Calu3 (cell line): ENCODE data around the gene PARN. TPM values are rescaled to one million over a fixed set of nuclear protein-coding genes. Genes with fewer than 3 reads are reported as not detected.

ENCODE experiments used
- BruUV-seq: library from RNA; stranded (reverse); fragments of 400-500 nt; replicated peaks from 2 replicates; lab custom pipeline; 2021; lab: Mats Ljungman, UMichigan
- CTCF ChIA-PET: fragments of 300-600 bp; sonication (Branson Sonifier 250); formaldehyde crosslinking; loops from one replicate; lab custom pipeline; 2022; ENCODE audit warnings: antibody characterized with exemption; lab: Charles Lee
- DNase-seq: peaks from one replicate; pipeline ENCODE4 v3.0.0; 2022
- H3K27ac Mint-ChIP-seq: one replicate; pipeline ENCODE4 v1.8.0; 2022; ENCODE audit warnings: mixed read lengths; ENCODE audit not compliant: unreplicated experiment
- H3K27me3 Mint-ChIP-seq: one replicate; pipeline ENCODE4 v1.8.0; 2022; ENCODE audit warnings: mixed read lengths; ENCODE audit not compliant: unreplicated experiment
- H3K36me3 Mint-ChIP-seq: one replicate; pipeline ENCODE4 v1.8.0; 2022; ENCODE audit warnings: mild to moderate bottlenecking, moderate library complexity, mixed read lengths; ENCODE audit not compliant: insufficient read depth, unreplicated experiment
- H3K4me1 Mint-ChIP-seq: one replicate; pipeline ENCODE4 v1.8.0; 2022; ENCODE audit warnings: mild to moderate bottlenecking, low read depth, mixed read lengths; ENCODE audit not compliant: unreplicated experiment
- H3K4me3 Mint-ChIP-seq: one replicate; pipeline ENCODE4 v1.8.0; 2022; ENCODE audit warnings: mild to moderate bottlenecking, low read depth, moderate library complexity, mixed read lengths; ENCODE audit not compliant: unreplicated experiment
- H3K9me3 Mint-ChIP-seq: one replicate; pipeline ENCODE4 v1.8.0; 2022; ENCODE audit warnings: low read depth, mixed read lengths; ENCODE audit not compliant: unreplicated experiment
- intact Hi-C: fragments of 100-400 bp; cut with micrococcal nuclease; formaldehyde crosslinking; loops from one replicate; pipeline ENCODE4 v1.10.0; 2022; ENCODE audit not compliant: unreplicated experiment
- total RNA-seq: library from RNA; stranded (reverse); gene quantifications from 2 replicates; pipeline ENCODE4 v1.2.3, GENCODE V29; 2022
- TF ChIP-seq, protein P1 (sequence below): fragments of 200-600 bp; IDR thresholded peaks from one replicate; pipeline ENCODE4 v1.8.0; 2022; ENCODE audit warnings: antibody characterized with exemption; ENCODE audit not compliant: unreplicated experiment

Gene PARN
- total RNA-seq, 1 experiment from 2014 or later, result 59.1 TPM

DNA sequence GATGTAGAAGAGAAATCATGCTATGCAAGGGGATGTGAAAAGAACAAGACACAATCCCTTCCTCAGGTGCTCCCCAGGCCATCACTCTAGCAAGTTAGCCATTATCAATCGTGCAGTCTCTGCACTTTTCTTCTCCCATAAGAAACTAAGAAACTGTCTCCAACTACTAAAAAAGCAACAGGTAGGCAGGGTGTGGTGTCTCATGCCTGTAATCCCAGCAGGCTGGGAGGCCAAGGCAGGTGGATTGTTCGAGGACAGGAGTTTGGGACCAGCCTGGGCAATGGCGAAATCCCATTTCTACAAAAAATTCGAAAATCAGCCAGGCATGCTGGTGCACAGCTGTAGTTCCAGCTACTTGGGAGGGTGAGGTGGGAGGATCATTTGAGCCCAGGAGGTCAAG lies 13.8 kb downstream of the PARN start:
- intact Hi-C loops, result no loop called here
- H3K9me3 Mint-ChIP-seq, result no peaks in the 10 kb centered on the region
- H3K27ac Mint-ChIP-seq, result no peak overlapping the region
- CTCF ChIA-PET, result no interaction called here
- BruUV-seq, result no TSS peak
- no peaks in the 10 kb centered on the region for H3K4me1 Mint-ChIP-seq
- H3K36me3 Mint-ChIP-seq, result peaks cover 53% of the 10 kb centered on the region
- TF ChIP-seq, protein P1, sequence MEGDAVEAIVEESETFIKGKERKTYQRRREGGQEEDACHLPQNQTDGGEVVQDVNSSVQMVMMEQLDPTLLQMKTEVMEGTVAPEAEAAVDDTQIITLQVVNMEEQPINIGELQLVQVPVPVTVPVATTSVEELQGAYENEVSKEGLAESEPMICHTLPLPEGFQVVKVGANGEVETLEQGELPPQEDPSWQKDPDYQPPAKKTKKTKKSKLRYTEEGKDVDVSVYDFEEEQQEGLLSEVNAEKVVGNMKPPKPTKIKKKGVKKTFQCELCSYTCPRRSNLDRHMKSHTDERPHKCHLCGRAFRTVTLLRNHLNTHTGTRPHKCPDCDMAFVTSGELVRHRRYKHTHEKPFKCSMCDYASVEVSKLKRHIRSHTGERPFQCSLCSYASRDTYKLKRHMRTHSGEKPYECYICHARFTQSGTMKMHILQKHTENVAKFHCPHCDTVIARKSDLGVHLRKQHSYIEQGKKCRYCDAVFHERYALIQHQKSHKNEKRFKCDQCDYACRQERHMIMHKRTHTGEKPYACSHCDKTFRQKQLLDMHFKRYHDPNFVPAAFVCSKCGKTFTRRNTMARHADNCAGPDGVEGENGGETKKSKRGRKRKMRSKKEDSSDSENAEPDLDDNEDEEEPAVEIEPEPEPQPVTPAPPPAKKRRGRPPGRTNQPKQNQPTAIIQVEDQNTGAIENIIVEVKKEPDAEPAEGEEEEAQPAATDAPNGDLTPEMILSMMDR, result no peak
- H3K4me3 Mint-ChIP-seq, result no peak overlapping the region
- no peak for DNase-seq
- H3K27me3 Mint-ChIP-seq, result no peaks in the 10 kb centered on the region

DNA sequence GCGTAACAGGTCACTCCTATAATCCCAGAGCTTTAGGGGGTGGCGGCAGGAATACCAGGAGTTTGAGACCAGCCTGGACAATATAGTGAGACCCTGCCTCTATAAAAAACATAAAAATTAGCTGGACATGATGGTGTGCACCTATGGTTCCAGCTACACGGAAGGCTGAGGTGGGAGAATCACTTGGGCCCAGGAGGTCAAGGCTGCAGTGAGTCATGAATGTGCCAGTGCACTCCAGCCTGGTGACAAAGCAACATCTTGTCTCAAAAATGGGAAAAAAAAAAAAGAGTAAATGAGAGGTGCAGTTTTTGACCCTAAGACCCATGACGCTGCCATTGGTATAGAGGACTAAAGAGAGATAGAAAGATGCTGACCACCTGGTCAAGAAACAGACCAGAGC lies 16.1 kb downstream of the PARN start:
- Mint-ChIP-seq H3K4me3 (no peak overlapping the region), H3K4me1 (no peaks in the 10 kb centered on the region), H3K27ac (no peak overlapping the region), H3K27me3 (no peaks in the 10 kb centered on the region), H3K36me3 (peaks cover 63% of the 10 kb centered on the region), H3K9me3 (no peaks in the 10 kb centered on the region)
- TF ChIP-seq, protein P1, result no peak
- intact Hi-C loops, result no loop called here
- CTCF ChIA-PET, result interaction anchor here (0.6 kb wide), 1 partner anchor 355 kb away, joined by 3 read pairs; no protein-coding TSS in a partner anchor
- BruUV-seq, result no TSS peak
- DNase-seq, result no peak

- CTCF ChIA-PET, result no interaction called here
- Mint-ChIP-seq H3K9me3 (no peaks in the 10 kb centered on the region), H3K27ac (no peak overlapping the region), H3K27me3 (no peaks in the 10 kb centered on the region), H3K36me3 (peaks cover 72% of the 10 kb centered on the region), H3K4me3 (no peak overlapping the region), H3K4me1 (no peaks in the 10 kb centered on the region)
- intact Hi-C loops, result no loop called here
- BruUV-seq, result no TSS peak
- no peak for DNase-seq
- TF ChIP-seq, protein P1, result no peak
These were observed 18.4 kb downstream of the PARN start for GRCh38 chr16:14611660-14612059.

DNA sequence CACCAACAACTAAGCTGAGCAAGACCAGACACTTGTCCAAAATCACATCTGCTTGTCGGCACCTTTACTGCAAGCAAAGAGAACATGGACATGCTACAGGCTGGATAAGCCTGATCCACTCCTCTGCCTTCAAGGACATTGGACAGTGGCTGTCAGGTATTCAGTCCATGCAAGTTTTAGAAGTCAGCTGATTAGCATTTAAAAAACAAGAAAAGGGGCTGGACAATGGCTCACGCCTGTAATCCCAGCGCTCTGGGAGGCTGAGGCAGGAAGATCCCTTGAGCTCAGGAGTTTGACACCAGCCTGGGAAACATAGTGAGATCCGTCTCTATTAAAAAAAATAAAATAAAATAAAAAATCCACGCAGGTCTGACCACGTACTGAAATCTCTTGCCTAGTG lies 20.3 kb downstream of the PARN start:
- CTCF ChIA-PET, result no interaction called here
- Mint-ChIP-seq H3K4me1 (no peaks in the 10 kb centered on the region), H3K4me3 (no peak overlapping the region), H3K9me3 (no peaks in the 10 kb centered on the region), H3K27ac (no peak overlapping the region), H3K36me3 (peaks cover 66% of the 10 kb centered on the region), H3K27me3 (no peaks in the 10 kb centered on the region)
- DNase-seq, result no peak
- TF ChIP-seq, protein P1, result no peak
- intact Hi-C loops, result no loop called here
- BruUV-seq, result no TSS peak
